HG03439 (cell line): ENCODE results near the gene ZNF514.
"Not testable (repeated sequence)": the region's sequence is repeated elsewhere in the genome, so short reads cannot be mapped to it uniquely, and the experiment has no call there.

ENCODE experiments used
- ATAC-seq: cut with Tn5 transposase; IDR thresholded peaks from one replicate; pipeline ENCODE4 v1.9.1; 2021; ENCODE audit warnings: mild to moderate bottlenecking, moderate library complexity; ENCODE audit not compliant: unreplicated experiment

ZNF514 gene

DNA sequence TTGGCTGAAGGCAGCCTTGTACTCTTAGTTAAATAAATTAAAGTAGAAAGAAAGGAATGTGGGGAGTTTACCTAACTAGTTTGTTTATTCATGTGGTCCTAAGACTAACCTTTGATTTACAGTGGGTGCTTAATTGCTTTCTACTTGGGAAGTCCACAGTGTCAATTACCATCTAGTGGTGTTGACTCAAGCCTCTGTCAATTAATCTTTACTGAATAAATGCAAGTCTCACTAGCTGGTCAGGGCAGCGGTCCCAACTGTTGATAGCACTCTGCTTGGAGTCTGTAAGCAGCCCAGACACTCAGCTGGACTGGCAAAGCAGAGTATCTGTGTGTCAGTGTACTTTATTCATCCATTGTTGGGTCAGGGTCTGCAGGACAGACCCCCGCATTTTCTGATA is 15.8 kb downstream of the ZNF514 start:
- no peak for ATAC-seq

DNA sequence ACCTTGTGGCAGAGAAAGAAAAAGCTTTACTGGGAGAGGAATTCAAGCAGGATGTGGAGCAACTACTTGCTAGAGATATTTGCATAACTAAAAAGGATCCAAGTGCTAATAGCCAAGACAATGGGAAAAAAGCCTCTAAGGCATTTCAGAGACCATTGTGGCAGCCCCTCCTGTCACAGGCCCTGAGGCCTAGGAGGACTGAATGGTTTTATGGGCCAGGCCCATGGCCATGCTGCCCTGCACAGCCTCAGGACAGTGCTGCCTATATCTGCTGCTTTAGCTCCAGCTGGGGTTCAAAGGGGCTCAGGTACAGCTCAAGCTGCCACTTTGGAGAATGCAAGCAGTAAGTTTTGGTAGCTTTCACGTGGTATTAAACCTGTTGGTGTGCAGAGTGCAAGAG is 20.9 kb downstream of the ZNF514 start:
- ATAC-seq: no peak

DNA sequence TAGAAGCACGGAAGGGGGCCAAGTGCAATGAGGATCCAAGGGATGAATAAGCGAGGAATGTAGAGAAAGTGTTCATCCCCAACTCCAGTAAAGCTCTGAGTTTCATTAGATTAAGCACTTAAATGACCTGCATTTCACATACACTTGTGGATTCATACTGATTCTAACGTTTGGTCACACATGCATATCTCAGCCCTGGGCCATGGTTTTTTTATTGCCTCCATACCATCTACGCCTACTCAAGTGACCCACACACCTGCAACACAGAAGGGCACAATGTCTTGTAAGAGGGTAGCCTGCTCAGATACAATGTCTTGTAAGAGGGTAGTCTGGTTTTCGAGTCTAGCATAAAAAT is 37.5 kb downstream of the ZNF514 start:
- peak; percentile 13 for ATAC-seq

DNA sequence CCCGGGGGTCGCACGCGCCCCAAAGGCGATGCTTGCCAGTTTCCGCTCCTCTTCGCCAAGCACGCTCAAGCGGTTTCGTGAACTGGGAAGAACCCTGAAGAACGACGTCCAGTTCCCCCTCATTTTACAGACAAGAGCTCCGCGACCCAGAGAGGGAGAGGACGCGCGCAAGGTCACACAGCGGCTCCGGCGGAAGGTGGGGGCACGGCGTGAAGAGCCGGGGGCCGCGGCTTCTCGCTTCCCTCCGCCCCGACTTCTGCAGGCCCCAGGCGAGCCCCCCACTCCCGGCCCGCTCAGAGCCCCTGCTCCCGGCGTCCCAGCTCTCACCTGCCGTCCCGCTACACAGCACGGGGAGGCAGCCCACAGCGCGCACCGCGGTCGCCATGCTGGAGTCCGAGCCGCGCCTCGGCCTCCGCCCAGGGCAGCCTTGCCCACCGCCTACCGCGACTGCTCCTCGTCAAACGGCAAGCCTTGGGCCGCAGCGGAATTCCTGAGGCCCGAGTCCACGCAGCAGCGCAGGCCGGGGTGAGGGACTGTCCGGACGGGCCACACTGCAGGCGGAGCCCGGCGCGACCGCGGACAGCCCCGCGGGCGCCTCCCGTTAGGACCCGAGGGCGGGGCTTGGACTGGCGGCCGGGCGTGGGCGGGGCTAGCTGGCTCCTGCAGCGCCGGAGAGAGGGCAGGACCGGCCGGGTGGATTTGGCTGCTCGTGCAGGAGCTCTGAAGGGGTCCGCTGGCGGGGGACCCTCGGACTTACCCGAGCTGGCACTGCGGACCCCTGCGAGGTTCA is 38.0 kb downstream of the ZNF514 start, which contains the start of gene MRPS5:
MRPS5 (minus strand) TSS at position 402 of the 790 bp plus-strand sequence; CDS start at position 385, 17 bp downstream.
- peak; percentile 92 for ATAC-seq

DNA sequence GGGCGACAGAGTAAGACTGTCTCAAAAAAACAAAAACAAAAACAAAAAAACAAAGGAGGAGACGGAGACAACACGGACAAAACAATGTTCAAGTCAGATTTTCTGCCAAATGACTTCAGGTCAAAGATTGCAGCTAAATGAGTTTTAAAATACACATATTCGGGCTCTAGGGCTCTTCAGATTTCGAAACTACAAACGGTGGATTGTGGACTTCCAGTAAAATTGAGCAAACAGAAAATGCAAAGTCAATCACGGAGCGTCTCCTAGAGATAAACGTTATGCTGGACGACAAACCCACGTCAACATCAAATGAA is 38.6 kb downstream of the ZNF514 start:
- no peak for ATAC-seq

DNA sequence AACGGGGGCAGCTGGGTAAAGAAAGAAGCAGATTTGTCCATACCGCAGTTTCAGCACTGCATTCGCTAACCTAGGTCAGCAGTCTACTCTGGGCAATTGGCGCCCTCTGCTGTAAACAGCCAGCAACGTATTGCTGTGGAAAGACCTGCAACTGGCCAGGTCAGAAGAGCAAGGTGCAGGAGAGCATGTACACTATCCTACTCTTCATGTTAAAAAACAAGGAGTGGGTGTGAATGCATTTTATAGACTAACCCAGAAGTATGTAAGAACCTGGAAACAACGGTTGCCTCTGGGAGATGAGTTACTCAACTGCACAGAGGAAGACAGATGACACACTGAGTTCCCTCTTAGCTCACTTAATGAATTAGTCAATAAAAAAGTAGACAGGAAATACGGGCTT is 44.2 kb downstream of the ZNF514 start:
- peak; percentile 89 for ATAC-seq

DNA sequence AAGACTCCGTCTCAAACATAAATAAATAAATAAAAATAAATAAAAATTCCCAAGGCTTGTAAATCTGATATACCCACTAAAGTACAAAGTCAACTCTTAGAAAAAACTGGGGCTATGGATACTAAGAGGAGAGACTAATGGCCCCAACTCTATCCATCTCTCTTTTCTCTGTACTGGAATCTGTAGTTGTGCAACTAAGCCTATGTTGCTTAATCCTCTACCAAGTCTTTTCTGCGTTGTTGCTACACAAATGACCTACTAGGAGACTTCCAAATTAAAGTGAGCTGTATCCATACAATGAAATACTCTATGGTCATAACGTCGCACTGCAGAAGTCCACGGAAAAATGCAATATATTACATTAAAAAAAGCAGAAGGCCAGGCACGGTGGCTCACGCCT is 46.2 kb downstream of the ZNF514 start:
- ATAC-seq: no peak

DNA sequence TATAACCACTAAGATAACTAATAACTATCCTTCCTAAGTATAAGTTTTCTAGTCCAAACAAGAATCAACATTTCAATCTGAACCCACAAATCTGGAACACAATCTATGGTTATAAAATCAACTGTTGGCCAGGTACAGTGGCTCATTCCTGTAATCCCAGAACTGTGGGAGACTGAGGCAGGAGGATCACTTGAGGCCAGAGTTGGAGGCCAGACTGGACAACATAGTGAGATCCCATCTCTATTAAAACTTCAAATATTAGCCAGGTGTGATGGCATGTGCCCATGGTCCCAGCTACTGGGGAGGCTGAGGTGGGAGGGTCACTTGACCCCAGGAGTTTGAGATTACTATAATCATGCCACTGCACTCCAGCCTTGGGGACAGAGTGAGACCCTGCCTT is 49.3 kb downstream of the ZNF514 start:
- ATAC-seq: no peak

DNA sequence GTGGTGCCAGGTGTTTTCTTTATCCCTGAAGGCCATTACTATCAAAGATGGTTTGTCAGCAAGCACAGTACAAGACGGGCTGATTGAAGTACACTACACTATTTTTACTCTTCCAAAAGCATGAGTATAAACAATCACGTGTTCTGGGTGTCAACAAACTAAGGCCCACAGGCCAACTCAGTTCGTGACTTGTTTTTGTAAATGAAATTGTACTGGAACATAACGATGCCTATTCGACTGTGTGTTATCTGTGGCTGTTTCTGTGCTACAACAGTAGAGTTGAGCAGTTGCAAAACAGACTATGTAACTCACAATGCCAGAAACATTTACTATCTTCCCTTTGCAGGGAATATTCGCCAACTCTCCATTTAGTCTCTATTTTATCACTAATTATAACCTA is 50.4 kb downstream of the ZNF514 start:
- no peak for ATAC-seq

DNA sequence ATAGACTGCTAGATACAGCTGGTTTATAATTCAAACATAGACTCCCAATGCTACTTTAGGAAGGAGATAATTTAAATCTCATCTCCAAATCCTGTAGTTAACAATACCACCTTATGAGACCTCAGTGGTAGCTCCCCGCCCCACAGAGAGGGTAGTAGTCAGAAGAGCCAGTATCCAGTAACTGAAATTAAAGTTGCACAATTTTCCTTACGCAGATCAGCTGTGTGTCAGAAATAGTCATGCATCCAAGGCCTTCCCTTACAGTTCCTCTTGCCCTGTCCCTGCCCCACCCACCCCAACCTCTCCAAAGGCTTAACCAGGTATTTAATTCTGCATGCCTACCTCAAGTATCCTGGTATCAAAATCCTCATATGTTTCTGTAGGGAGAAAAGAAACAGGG is 53.6 kb downstream of the ZNF514 start:
- no peak for ATAC-seq

DNA sequence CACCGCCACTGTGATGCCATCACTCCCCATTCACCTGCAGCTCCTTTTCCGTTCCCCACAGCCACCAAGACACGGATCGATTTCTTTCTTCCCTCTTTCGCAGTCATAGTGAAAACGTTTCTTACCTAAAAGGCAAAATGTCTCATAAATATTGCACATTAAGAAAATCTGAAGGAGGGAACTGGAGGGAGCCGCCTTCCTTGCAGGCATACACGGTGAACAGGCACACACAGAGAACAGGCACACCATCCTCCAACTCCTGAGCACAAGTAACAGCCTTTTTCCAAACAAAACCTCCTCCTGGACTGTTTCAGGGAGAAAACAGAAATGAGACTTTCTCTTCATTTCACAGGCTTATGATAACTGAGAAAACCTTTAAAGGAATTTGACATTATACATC is 55.0 kb downstream of the ZNF514 start:
- no peak for ATAC-seq

DNA sequence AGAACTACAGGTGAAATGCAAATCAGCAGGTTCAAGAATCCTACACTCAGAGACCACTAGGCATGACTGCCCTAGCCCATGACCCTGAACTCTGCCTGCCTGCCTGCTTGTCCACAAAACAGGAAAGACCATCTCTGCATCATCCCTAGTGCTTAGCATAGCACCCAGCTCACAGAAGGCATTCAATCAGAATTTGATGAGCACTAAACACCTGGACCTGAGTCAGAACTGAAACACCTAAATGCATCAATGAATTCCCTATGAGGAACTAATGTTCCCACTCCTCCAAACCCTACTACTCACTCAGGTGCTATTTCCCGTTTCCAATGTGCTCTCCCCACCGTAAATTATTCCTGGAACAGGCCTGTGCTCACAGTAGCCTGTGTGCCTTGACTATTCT is 59.7 kb downstream of the ZNF514 start:
- ATAC-seq: no peak

DNA sequence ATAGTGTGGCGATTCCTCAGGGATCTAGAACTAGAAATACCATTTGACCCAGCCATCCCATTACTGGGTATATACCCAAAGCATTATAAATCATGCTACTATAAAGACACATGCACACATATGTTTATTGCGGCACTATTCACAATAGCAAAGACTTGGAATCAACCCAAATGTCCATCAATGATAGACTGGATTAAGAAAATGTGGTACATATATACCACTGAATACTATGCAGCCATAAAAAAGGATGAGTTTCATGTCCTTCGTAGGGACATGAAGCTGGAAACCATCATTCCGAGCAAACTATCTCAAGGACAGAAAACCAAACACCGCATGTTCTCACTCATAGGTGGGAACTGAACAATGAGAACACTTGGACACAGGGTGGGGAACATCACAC is 61.4 kb downstream of the ZNF514 start:
- ATAC-seq: not testable (repeated sequence)
